MM.1S (cell line): ENCODE data around the gene APOBEC3G.
"Not testable (repeated sequence)": the region's sequence is repeated elsewhere in the genome, so short reads cannot be mapped to it uniquely, and the experiment has no call there.

Source experiments
- CTCF ChIP-seq: fragments of 300-600 bp; sonication (generic); IDR thresholded peaks from 2 replicates; pipeline ENCODE4 v1.5.1; 2016; ENCODE audit warnings: antibody characterized with exemption, low read length, mixed read lengths
- EZH2 ChIP-seq: fragments of 300-600 bp; sonication (generic); optimal IDR thresholded peaks from 2 replicates; pipeline ENCODE3; 2017; ENCODE audit warnings: low read depth, mild to moderate bottlenecking, antibody characterized with exemption, low read length, mixed read lengths
- EZH2phosphoT487 ChIP-seq: fragments of 300-600 bp; sonication (generic); IDR thresholded peaks from 2 replicates; pipeline ENCODE4 v1.6.1; 2018; ENCODE audit warnings: antibody characterized with exemption, low read length

- not testable (repeated sequence) for TF ChIP-seq CTCF, EZH2, EZH2phosphoT487
These were observed 45.4 kb upstream of the APOBEC3G start for GRCh38 chr22:39031434-39032295.
